ENCODE measurements around the gene HYAL2.

The HYAL2 gene

DNA sequence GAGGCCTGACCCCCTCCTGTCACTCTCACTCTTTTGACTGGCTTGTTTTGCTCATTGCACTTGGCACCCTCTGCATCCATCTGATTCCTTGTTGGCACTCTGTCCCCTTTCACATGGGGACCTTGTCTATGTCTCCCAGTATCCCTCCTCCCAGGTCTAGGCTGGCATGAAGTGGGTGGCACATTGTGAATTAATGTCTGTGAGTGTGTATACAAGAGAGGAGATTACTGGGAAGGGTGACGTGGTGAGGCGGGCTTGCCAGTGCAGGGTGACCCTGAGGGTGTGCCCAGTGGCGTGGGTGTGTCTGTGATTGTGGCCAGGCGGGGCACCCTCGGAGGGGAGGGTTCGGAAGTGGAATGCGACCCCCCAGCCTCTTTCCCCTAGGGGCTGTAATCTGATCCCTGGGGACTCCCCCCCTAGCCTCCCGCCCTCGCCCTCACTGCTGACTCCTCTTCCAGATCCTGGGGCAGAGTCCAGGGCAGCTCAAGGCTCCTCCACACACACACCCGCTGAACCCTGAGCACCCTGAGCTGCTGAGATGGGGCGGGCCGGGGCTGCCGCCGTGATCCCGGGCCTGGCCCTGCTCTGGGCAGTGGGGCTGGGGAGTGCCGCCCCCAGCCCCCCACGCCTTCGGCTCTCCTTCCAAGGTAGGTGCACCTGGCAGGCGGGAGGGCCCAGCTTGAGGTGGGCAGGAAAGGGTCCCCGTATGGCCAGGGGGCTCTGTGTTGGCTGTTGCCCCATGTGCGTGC is 53.7 kb downstream of the HYAL2 start, which contains the start of gene SEMA3B:
Gene SEMA3B, plus strand, starts transcription at position 445 of the 749 bp plus-strand sequence. Its CDS starts 94 bp downstream, at position 539.
- no peak within 1 kb of the TSS for H3K4me3 ChIP-seq (ENCODE audit: low read length)
- TF ChIP-seq, protein P1, sequence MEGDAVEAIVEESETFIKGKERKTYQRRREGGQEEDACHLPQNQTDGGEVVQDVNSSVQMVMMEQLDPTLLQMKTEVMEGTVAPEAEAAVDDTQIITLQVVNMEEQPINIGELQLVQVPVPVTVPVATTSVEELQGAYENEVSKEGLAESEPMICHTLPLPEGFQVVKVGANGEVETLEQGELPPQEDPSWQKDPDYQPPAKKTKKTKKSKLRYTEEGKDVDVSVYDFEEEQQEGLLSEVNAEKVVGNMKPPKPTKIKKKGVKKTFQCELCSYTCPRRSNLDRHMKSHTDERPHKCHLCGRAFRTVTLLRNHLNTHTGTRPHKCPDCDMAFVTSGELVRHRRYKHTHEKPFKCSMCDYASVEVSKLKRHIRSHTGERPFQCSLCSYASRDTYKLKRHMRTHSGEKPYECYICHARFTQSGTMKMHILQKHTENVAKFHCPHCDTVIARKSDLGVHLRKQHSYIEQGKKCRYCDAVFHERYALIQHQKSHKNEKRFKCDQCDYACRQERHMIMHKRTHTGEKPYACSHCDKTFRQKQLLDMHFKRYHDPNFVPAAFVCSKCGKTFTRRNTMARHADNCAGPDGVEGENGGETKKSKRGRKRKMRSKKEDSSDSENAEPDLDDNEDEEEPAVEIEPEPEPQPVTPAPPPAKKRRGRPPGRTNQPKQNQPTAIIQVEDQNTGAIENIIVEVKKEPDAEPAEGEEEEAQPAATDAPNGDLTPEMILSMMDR (IDR thresholded peaks at IDR 0.05; ENCODE audit: insufficient read depth, low read depth, low read length, missing control alignments) = no peak
- peak; percentile 76 for DNase-seq (ENCODE audit: low read depth)

DNA sequence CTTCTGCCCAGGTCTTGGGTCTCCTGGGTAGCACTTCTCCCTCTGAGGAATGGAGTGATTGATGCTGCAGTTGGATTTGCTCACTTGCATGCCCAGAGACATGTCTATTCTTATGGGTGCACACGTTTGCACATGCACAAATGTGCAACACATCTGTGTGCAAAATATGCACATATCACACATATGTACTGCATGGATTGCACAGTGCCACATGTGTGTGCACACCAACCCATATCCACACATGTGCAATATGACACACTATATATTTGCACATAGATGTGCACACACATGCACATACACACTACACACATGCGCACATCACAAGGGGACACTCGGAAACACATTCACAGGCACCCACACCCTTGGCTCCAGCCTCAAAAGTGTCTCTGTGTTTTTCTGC is 54.3 kb downstream of the HYAL2 start:
- TF ChIP-seq, protein P1 (IDR thresholded peaks at IDR 0.05; ENCODE audit: insufficient read depth, low read depth, low read length, missing control alignments) = no peak
- no peak for DNase-seq (ENCODE audit: low read depth)
- H3K4me3 ChIP-seq (ENCODE audit: low read length) = no peak overlapping the region

All from epithelial cell of esophagus (primary cell).